ENCODE results near the gene TXNDC17.
"Not testable (repeated sequence)": the region's sequence is repeated elsewhere in the genome, so short reads cannot be mapped to it uniquely, and the experiment has no call there.

Gene TXNDC17

DNA sequence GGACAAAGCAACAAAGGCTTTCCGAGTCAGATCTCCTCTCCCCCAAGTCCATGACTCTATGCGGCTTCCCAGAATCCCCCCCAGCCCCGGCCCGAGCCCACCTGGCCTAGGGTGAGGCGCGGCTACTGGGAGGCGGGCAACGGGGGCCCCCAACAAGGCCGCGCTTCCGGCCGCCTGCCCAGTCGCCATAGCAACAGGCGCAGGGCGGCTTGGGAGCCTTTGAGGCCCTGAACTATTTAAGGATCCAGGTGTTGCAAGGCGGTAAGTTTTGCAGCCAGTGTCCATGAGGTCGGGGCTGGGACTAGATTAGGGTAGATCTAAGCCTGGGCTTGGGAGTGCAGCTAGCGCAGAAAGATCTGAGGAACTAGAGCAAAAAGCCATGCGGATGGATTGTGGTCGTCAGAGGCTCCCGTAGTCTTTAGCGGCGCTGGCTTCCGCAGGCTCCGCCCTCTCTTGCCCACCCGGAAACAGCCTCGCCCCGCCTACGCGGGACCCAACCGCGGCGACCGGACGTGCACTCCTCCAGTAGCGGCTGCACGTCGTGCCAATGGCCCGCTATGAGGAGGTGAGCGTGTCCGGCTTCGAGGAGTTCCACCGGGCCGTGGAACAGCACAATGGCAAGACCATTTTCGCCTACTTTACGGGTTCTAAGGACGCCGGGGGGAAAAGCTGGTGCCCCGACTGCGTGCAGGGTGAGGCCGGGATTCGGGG is at the start of gene TXNDC17, which contains the start of gene KIAA0753:
Gene TXNDC17 (plus strand): TSS at position 525 of the 711 bp plus-strand sequence. CDS start 23 bp downstream, at position 548.
Gene KIAA0753 (minus strand): TSS at position 176 of the 711 bp plus-strand sequence. CDS start 5,608 bp downstream, outside the sequence.
- peak; percentile 85 for DNase-seq (ENCODE audit: low read depth)

DNA sequence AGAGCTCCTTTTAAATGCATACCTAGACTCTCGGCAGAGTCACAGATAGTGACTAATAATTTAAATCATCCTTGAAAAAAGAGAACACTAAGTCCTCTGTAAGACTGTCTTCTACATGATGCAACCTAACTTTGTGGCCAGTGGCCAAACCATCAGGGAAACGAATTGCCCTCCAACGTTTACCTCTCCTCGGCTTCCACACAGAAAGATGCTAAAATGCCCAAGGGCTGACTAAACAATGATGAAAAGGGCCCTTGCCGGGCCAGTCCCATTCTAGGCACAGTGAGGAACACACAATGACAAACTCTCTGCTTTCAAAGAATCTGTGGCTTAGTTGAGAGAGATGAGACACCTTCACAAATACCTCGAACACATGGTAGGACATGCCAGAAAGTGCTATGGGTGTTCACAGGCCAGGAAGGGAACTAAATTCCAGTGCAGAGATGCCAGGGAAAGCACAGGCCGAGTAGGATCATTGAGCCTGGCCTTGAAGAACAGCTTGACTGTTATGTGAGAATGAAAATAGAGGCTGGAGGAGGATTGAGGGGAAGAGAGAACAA is 49.2 kb upstream of the TXNDC17 start:
- DNase-seq (ENCODE audit: low read depth): no peak

DNA sequence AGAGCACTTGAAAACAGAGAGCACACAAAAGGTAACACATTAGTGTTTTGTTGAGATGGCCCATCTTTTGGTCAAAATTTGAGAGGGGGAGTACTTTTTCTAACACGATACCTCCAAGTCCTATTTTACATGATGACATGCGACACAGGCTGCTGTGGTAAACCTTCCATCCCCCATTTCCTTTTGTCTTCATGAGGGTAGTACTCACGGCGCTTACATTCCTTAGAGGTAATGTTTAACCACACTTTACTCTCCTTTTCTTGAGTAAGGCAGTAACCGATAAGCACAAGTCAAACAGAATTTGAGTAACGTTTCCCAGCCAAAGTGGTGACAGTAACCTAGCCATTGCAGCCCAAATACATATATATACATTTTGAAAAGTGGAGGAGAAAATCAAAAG is 48.7 kb upstream of the TXNDC17 start:
- no peak for DNase-seq (ENCODE audit: low read depth)

DNA sequence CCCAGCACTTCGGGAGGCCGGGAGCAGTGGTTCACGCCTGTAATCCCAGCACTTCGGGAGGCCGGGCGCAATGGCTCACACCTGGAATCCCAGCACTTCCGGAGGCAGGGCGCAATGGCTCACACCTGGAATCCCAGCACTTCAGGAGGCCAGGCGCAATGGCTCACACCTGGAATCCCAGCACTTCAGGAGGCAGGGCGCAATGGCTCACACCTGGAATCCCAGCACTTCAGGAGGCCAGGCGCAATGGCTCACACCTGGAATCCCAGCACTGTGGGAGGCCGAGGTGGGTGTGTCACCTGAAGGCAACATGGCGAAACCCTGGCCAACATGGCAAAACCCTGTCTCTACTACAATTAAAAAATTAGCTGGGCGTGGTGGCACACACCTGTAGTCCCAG is 47.5 kb upstream of the TXNDC17 start:
- not testable (repeated sequence) for DNase-seq (ENCODE audit: low read depth)

DNA sequence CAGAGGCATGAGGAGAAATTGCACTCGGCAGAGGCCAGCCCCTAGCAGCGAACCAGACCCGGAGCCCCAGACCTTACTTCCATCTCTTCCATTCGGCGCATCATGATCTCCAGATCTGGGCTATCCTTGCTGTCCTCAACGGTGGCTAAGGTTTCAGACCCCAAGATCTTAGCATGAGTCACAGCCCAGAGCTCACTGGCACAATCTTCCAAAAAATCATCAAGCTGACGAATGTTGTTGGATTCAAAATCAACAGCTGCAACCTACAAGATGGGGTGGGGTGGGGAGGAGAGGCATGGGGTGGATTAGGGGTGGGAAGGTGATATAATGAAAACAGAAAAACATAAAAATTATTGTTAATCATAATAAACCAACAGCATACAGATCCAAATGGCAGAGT is 44.8 kb upstream of the TXNDC17 start:
- DNase-seq (ENCODE audit: low read depth): no peak

DNA sequence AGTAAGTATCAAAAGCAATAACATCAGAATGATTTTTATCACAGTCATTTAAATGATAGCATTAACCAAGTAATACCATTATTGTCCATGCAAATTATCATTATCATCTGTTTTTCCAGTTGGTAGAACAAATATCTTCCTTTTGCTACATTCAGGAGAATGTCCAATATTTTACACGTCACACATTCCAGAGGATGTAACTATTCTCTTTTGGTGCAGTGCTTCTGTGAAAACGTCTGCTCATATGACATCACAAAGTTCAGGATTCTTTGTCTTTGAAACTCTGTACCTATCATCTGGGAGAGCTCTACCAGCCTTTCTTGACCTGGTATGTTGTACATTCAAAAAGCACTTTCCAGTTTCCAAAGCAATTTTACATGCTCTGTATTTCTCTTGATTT is 44.3 kb upstream of the TXNDC17 start:
- DNase-seq (ENCODE audit: low read depth): no peak

DNA sequence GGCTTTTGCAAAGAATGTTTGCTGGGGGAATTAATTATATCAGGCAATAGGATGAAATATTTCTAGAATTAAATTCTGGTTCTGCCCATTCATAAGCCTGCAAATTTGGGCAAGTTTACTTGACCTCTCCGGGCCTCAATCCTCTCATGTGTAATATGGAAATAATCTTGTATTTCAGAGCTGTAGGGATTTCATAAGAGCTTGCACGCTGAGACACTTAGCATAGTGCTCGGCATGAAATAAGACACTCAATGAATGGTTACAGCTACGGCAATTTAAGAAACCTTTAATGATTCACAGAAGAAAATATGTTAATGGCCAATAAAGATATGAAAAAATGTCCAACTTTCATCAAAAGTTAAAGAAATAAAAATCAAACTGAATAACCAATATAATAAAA is 43.9 kb upstream of the TXNDC17 start:
- DNase-seq (ENCODE audit: low read depth): no peak

DNA sequence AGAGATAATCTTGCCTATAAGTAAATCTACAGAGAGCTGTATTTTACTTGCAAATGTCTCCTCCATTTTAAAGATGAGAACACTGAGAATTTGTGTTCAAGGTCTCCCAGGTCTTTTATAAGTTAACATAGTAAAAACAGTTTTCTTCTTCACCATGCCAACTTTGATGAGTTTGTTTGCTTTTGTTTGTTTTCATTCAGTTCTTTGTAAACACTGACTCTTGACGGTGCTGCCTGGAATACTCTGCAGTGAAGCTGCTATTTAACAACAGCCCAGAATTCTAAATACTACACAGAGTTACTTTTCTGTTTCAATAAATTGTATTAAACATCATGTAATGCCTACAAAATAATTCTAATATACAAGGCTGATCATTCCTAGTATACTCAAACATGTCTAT is 43.1 kb upstream of the TXNDC17 start:
- DNase-seq (ENCODE audit: low read depth): no peak

DNA sequence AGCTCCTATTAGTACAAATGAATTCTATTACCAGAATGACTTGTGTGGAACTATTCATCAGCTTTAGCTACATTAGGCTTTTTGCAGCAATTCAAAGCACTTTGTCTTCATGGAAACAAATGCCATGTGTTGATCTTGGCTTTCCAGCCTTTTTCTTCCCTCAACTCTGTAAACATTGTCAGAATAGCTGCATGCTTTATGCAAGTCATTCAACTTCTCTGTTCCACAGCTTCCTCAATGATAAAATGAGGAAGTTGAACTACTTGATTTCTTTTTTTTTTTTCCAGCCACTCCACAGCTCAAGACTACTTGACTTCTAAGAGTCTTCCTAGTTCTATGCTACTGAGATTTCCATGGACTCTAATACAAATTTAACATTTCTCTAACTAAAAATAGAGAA is 41.5 kb upstream of the TXNDC17 start:
- no peak for DNase-seq (ENCODE audit: low read depth)

DNA sequence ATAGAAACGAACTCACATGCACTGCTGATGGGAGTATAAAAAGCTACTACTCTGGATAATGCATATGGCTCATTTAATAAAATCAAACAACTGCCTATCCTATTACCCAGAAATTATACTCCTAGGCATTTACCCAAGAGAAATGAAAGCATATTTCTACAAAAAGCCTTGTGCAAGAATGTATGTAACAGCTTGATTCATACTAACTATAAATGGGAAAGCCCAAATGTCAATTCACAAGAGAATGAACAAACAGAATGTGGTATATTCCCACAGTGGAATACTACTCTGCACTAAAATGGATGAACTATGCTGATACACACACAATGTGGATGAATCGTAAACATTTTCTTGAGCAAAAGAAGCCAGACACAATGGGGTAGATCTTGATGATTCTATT is 38.7 kb upstream of the TXNDC17 start:
- no peak for DNase-seq (ENCODE audit: low read depth)

DNA sequence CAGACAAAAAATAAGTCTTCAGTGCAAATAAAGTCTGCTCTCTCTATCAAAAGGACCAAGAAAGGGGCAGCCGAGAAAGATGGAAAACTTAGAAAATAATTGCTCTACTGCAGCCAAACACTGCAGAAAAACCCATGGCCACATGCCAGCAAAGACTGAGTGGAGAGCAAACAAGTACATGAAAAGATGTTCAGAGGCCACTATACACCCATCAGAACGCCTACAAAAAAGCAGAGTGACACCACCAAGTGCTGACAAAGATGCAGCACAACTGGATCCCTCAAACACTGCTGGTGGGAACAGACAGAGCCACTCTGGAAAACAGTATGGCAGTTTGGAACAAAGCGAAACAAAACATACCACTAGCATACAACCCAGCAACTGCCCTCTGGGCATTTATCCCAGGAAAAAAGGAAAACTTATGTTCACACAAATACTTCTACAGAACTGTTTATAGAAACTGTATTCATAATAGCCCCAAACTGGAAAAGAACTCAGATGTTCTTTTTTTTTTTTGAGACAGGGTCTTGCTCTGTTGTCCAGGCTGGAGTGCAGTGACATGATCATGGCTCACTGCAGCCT is 37.0 kb upstream of the TXNDC17 start:
- DNase-seq (ENCODE audit: low read depth): no peak

DNA sequence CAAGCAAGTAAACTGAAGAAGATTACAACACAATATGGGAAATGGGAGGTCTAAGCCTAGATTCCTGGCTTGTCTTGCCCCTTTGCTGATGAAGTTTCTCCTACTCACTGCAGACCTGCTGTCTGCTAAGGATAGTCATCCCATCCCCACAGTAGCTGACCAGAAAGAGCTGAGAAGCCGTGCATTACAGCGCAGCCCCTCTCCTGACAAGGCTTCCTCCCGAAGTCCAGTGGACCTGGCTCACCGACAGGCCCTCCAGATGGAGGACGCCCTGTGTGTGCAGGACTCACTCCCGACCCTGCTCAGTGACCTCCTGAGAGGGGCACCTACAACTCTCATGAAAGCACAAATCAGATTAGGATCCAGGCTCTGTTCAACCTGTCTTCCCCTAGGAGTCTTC is 35.7 kb upstream of the TXNDC17 start:
- no peak for DNase-seq (ENCODE audit: low read depth)

DNA sequence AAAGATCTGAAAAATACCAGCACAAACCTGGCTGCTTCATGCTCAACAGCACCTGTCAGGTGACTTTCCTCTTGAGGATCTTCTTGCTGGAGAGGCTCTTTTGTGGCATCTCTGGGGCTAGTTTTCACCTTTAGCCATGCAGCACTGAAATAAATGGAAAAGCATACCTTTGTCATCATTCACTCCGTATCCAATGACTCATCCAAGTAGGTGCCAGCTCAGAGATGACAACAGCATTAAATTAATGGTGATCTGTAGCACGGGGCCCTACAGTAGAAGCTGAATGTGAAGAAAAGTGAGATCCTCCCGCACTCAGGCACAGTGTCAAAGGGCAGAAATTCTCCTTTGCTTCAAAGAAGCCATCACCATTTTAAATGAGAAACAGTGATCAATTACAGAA is 32.5 kb upstream of the TXNDC17 start:
- DNase-seq (ENCODE audit: low read depth): no peak

DNA sequence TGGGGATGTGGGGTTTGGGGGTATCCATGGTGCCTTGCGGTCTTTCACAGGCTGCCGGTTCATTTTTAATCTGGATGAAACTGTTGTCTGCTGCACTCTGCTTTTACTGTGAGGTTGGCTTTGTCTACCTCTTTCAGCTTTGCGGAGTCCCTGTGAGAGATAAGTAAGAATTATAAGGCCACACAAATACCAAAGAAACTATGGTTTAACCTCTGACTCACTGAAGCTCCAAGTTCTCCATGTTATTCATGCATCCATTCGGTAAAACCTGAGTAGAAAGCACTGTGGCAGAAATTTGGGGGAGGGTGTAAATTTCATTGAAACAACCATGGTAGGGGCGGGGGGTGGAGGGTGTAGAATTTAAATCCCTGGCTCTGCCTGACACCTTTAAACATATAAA is 30.8 kb upstream of the TXNDC17 start:
- no peak for DNase-seq (ENCODE audit: low read depth)

DNA sequence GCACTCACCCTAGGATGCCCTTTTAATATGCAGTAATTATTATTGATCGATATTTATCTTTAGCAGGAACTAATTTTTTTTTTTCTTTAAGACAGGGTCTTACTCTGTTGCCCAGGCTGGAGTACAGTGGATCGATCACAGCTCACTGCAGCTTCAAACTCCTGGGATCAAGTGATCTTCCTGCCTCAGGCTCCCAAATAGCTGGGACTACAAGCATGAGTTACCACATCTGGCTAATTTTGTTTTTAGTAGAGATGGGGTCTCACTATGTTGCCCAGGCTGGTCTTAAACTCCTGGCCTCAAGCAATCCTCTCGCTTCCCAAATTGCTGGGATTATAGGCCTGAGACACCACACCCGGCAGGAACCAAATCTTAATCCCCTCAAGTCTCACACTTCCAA is 29.6 kb upstream of the TXNDC17 start:
- DNase-seq (ENCODE audit: low read depth): no peak

DNA sequence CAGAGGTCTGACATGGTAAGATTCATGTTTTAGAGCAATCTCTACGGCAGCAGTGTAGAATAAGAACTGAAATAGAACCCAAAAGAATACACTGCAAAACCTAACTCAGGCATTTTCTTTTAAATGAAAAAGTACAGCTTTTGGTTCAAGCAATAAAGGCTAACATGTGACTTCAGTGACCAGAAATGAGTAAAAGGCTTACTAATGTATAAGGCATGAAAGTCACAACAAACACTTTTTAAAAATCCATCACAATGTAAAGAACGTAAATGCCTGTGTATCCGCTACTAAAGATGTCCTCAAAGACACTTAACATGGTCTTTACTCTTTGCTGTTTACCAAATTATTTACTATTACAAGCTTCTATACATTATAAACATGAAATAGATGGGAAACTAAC is 16.9 kb upstream of the TXNDC17 start:
- DNase-seq (ENCODE audit: low read depth): no peak

DNA sequence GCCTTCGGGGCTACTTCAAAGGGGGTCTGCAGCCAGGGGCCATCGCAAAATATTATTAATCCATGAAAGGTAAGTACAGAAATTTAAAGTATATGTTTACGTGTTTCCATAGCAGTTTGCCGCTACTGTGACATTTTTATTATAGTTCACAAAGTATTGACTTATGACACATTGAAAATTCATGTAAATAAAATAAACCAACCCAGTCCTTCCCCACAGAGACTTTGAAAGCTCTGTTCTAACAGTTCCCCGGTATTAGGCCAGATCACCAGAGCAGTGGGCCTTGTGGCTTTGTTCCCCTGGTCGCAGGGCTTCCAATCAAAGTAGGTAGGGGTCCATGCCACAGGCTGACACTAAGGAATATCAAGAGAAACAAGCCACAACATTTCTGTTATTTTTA is 14.2 kb upstream of the TXNDC17 start:
- no peak for DNase-seq (ENCODE audit: low read depth)

DNA sequence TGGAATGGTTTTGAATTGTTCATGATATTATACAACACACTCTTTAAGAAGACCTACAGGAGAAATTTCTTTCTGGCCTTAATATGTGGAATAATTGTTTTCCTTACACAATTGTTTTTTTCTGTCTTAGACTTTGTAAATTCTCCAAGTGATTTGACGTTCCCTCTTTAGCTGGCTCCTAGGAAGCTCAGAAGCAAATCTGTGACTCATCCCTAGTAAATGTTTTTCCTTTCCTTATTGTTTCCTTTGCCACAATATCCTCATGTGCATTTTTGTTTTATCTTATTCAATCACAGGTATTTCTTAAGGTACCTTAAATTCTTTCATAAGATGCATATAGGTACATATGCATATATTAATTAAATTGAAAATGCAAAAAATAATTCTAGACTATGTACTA is 13.8 kb upstream of the TXNDC17 start:
- DNase-seq (ENCODE audit: low read depth): no peak

DNA sequence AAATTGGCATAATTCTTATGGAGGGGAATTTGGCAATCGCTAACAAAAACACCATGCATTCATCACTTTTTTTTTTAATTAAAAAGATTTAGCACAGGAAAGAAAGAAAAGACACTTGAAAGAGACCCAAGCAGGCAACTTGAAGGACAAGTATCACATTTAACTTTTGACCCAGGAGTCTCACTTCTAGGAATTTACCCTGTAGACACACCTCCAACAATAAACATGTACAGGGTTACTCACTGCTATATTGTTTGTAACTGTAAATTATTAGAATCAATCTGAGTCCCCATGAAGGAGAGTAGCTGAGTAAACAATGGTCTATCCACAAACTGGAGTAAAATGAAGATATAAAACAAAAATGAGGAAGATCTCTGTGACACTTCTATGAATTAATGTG is 10.5 kb upstream of the TXNDC17 start:
- DNase-seq (ENCODE audit: low read depth): no peak

DNA sequence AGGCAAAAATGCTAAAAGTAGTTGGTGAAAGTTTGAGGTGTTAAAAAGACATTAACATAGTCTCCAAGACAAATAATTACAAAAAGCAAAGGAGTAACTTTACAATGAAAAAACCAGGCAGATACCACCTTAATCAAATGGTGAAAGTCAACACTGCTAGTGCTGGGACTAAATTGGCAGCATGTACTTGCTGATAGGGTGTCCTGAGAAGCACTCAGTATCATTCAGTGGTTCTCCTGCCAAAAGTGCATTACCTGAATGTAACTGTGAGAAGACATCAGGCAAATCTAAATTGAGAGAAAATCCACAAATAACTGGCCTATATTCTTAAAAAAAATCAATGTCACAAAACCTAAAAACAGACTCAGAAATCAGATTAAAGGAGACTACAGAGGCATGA is 8.3 kb upstream of the TXNDC17 start:
- DNase-seq (ENCODE audit: low read depth): no peak

DNA sequence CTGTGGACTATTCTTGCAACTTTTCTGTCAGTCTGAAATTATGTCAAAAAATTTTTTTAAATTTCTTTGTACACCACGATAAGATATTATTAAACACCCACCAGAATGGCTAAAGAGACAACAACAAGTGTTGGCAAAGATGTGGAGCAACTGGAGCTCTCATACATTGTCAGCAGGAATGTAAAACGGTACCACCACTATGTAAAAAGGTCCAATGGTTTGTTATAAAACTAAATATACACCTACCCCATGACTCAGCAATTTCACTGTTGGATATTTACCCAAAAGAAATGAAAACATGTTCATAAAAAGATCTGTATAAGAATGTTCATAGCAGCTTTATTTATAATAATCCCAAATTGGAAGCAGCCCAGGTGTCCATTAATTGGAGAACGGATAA is 7.6 kb upstream of the TXNDC17 start:
- DNase-seq (ENCODE audit: low read depth): no peak

DNA sequence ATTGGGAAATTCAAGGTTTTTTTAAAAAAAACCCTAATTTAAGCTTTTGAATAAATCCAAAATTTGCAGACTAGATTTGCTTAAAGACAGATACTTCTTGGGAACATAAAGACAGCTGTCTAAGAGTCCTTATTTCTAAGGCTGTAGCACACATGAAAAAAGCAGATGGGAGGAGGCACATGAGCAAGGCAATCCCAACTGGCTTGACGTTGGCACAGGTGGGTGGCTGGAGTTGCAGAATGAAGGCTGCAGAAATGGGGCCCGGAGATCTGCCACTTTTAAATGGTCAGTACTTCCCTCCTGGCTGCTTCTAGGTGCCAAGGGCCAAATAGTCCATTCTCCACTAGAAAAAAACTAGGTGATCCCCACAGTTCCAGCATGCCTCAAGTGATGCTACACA is 4.8 kb upstream of the TXNDC17 start:
- DNase-seq (ENCODE audit: low read depth): no peak

DNA sequence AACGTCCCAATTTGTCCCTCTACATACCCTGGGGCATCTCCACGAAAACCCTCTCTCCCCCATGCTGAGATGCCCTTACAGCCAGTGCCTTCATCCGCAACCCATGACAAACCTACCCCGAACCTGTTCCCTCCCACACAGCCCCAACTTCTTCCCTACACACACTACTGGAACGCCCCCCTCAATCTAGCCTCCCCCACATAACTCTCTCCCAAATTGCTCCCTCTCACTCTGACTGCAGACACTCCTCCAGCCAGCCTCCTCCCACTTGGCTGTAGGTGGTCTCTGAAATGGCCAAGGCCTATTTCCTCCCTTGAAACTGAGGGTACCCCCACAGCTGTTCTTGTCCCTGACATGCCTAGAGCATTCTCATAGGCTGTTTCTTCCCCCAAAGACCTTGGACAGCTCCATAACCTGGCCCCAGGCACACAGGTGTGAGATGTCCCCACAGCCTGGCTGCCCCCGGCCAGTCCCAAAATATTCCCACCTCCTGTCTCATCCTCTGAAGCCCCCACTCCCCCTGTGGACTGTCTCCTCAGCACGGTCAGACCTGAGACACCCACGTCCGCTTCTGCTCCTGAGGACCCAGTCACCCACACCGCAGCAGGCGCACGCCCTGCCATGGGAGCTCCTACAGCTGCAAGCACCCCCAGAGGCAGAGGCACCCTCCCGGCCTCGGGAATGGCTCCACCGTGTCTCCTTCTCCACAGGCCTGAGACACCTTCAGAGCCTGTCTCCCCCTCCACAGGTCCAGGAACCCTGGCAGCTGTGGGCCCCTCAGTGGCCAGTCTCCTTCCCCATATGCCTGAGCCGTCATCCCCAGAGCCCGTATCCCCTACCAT is 4.0 kb upstream of the TXNDC17 start:
- no peak for DNase-seq (ENCODE audit: low read depth)
